H9 (cell line): ENCODE measurements around the gene CARD11. TPM values are rescaled to one million over a fixed set of nuclear protein-coding genes. Genes with fewer than 3 reads are reported as not detected.

Experiments used
- DNase-seq: peaks from one replicate; pipeline ENCODE4 v3.0.0-alpha.2; 2017
- H2AFZ ChIP-seq: one replicate; pipeline ENCODE4 v1.6.1; 2013; ENCODE audit warnings: mild to moderate bottlenecking, low read length, control low read depth, moderate library complexity
- H2AK5ac ChIP-seq: 2 replicates; pipeline ENCODE4 v1.6.1; 2013; ENCODE audit warnings: low read length, control low read depth, mixed read lengths; ENCODE audit not compliant: insufficient read length
- H2BK120ac ChIP-seq: one replicate; pipeline ENCODE4 v1.6.1; 2013; ENCODE audit warnings: low read depth, mild to moderate bottlenecking, low read length, control low read depth, inconsistent platforms; ENCODE audit not compliant: poor library complexity, severe bottlenecking
- H2BK12ac ChIP-seq: 2 replicates; pipeline ENCODE4 v1.6.1; 2013; ENCODE audit warnings: low read length, control low read depth, mixed read lengths, low read depth; ENCODE audit not compliant: insufficient read length
- H2BK15ac ChIP-seq: 2 replicates; pipeline ENCODE4 v1.6.1; 2013; ENCODE audit warnings: low read depth, low read length, control low read depth
- H2BK20ac ChIP-seq: one replicate; pipeline ENCODE4 v1.6.1; 2013; ENCODE audit warnings: low read depth, mild to moderate bottlenecking, low read length, control low read depth, inconsistent platforms; ENCODE audit not compliant: poor library complexity, severe bottlenecking
- H2BK5ac ChIP-seq: 2 replicates; pipeline ENCODE4 v1.6.1; 2013; ENCODE audit warnings: low read length, control low read depth, mixed read lengths; ENCODE audit not compliant: insufficient read length
- H3K14ac ChIP-seq: 2 replicates; pipeline ENCODE4 v1.6.1; 2013; ENCODE audit warnings: low read length, control low read depth; ENCODE audit not compliant: insufficient read depth
- H3K18ac ChIP-seq: 2 replicates; pipeline ENCODE4 v1.6.1; 2013; ENCODE audit warnings: low read depth, mild to moderate bottlenecking, mixed read lengths, low read length, control low read depth; ENCODE audit not compliant: insufficient read length
- H3K23ac ChIP-seq: 2 replicates; pipeline ENCODE4 v1.6.1; 2013; ENCODE audit warnings: low read length, control low read depth, mixed read lengths, low read depth; ENCODE audit not compliant: insufficient read length
- H3K23me2 ChIP-seq: 2 replicates; pipeline ENCODE4 v1.6.1; 2013; ENCODE audit warnings: low read depth, mild to moderate bottlenecking, mixed read lengths, low read length, control low read depth; ENCODE audit not compliant: insufficient read length, poor library complexity, severe bottlenecking
- H3K27ac ChIP-seq: 2 replicates; pipeline ENCODE4 v1.5.1; 2013; ENCODE audit warnings: low read length, control low read depth, mixed read lengths, low read depth; ENCODE audit not compliant: insufficient read length
- H3K27me3 ChIP-seq: 2 replicates; pipeline ENCODE4 v1.6.1; 2013; ENCODE audit warnings: low read length, control low read depth, inconsistent platforms; ENCODE audit not compliant: insufficient read depth
- H3K4ac ChIP-seq: 2 replicates; pipeline ENCODE4 v1.6.1; 2013; ENCODE audit warnings: low read depth, mild to moderate bottlenecking, control low read depth, inconsistent platforms, low read length, moderate library complexity
- H3K4me1 ChIP-seq: 2 replicates; pipeline ENCODE4 v1.6.1; 2013; ENCODE audit warnings: low read length, control low read depth, inconsistent platforms; ENCODE audit not compliant: insufficient read depth
- H3K4me2 ChIP-seq: 2 replicates; pipeline ENCODE4 v1.6.1; 2013; ENCODE audit warnings: low read length, control low read depth, mixed read lengths; ENCODE audit not compliant: insufficient read length, insufficient read depth
- H3K56ac ChIP-seq: 2 replicates; pipeline ENCODE4 v1.6.1; 2013; ENCODE audit warnings: low read depth, mild to moderate bottlenecking, mixed read lengths, low read length, control low read depth; ENCODE audit not compliant: insufficient read length
- H3K79me1 ChIP-seq: 2 replicates; pipeline ENCODE4 v1.6.1; 2013; ENCODE audit warnings: low read depth, mild to moderate bottlenecking, moderate library complexity, low read length, control low read depth, inconsistent platforms; ENCODE audit not compliant: insufficient read depth, poor library complexity, severe bottlenecking
- H3K79me2 ChIP-seq: 2 replicates; pipeline ENCODE4 v1.6.1; 2013; ENCODE audit warnings: low read length, control low read depth, inconsistent platforms; ENCODE audit not compliant: insufficient read depth
- H3K9ac ChIP-seq: 2 replicates; pipeline ENCODE4 v1.6.1; 2013; ENCODE audit warnings: low read length, control low read depth, mixed read lengths; ENCODE audit not compliant: insufficient read length; ENCODE audit errors: extremely low read depth
- H3K9me3 ChIP-seq: one replicate; pipeline ENCODE4 v1.6.1; 2013; ENCODE audit warnings: low read depth, low read length, inconsistent platforms; ENCODE audit not compliant: control insufficient read depth
- H3T11ph ChIP-seq: one replicate; pipeline ENCODE4 v1.6.1; 2013; ENCODE audit warnings: mild to moderate bottlenecking, low read length, control low read depth, inconsistent platforms
- H4K20me1 ChIP-seq: one replicate; pipeline ENCODE4 v1.6.1; 2013; ENCODE audit not compliant: control insufficient read depth, insufficient read length, insufficient read depth
- H4K5ac ChIP-seq: 2 replicates; pipeline ENCODE4 v1.6.1; 2013; ENCODE audit warnings: low read depth, mild to moderate bottlenecking, mixed read lengths, low read length, control low read depth; ENCODE audit not compliant: insufficient read length
- H4K8ac ChIP-seq: replicated peaks from 2 replicates; pipeline ENCODE4 v1.6.1; 2013; ENCODE audit warnings: low read length, control low read depth, mixed read lengths, low read depth; ENCODE audit not compliant: insufficient read length
- H4K91ac ChIP-seq: 2 replicates; pipeline ENCODE4 v1.6.1; 2013; ENCODE audit warnings: low read depth, mild to moderate bottlenecking, moderate library complexity, mixed read lengths, low read length, control low read depth; ENCODE audit not compliant: insufficient read length
- H3K27ac Mint-ChIP-seq, 3 experiments: 2 replicates in 2 of 3; 3 replicates in 1 of 3; pipeline ENCODE4 v1.8.0; 2020 to 2021; ENCODE audit warnings: mixed read lengths in 3 of 3, mild to moderate bottlenecking in 1 of 3, moderate library complexity in 1 of 3
- H3K27me3 Mint-ChIP-seq: 2 replicates; pipeline ENCODE4 v1.8.0; 2021; ENCODE audit warnings: low read depth, mild to moderate bottlenecking, moderate library complexity, mixed read lengths
- H3K36me3 Mint-ChIP-seq, 3 experiments: 2 replicates in 2 of 3; 3 replicates in 1 of 3; pipeline ENCODE4 v1.8.0; 2020 to 2021; ENCODE audit warnings: low read depth in 3 of 3, mixed read lengths in 3 of 3; ENCODE audit not compliant: insufficient read depth in 1 of 3
- H3K4me1 Mint-ChIP-seq, 2 experiments: 2 replicates each; pipeline ENCODE4 v1.8.0; 2020; ENCODE audit warnings: mixed read lengths in 2 of 2
- H3K4me3 Mint-ChIP-seq, 2 experiments: 2 replicates in 1 of 2; 3 replicates in 1 of 2; pipeline ENCODE4 v1.8.0; 2020 to 2021; ENCODE audit warnings: mild to moderate bottlenecking in 2 of 2, mixed read lengths in 2 of 2, moderate library complexity in 1 of 2
- H3K9me3 Mint-ChIP-seq, 2 experiments: 2 replicates in 1 of 2; 3 replicates in 1 of 2; pipeline ENCODE4 v1.8.0; 2020; ENCODE audit warnings: mild to moderate bottlenecking in 2 of 2, mixed read lengths in 2 of 2, moderate library complexity in 1 of 2
- WGBS: extraction: QIAGEN DNeasy Blood & Tissue Kit; methylation state at CpG from one replicate; pipeline ENCODE4 v1.1.7; 2013; ENCODE audit warnings: missing lambda C conversion rate, low lambda C conversion rate, mixed read lengths; ENCODE audit not compliant: insufficient read length; ENCODE audit errors: extremely low coverage; 5-methylcytosine and 5-hydroxymethylcytosine counted together
- total RNA-seq: library from RNA; stranded (reverse); gene quantifications from 2 replicates; pipeline ENCODE4 v1.2.1, GENCODE V29; 2021
- TF ChIP-seq, protein P1 (sequence below): fragments of 200-600 bp; sonication (generic); conservative IDR thresholded peaks from 3 replicates; pipeline ENCODE4 v1.8.0; 2021; ENCODE audit warnings: antibody characterized with exemption, mild to moderate bottlenecking

CARD11 gene
- total RNA-seq, 1 experiment from 2014 or later: 20.0 TPM

DNA sequence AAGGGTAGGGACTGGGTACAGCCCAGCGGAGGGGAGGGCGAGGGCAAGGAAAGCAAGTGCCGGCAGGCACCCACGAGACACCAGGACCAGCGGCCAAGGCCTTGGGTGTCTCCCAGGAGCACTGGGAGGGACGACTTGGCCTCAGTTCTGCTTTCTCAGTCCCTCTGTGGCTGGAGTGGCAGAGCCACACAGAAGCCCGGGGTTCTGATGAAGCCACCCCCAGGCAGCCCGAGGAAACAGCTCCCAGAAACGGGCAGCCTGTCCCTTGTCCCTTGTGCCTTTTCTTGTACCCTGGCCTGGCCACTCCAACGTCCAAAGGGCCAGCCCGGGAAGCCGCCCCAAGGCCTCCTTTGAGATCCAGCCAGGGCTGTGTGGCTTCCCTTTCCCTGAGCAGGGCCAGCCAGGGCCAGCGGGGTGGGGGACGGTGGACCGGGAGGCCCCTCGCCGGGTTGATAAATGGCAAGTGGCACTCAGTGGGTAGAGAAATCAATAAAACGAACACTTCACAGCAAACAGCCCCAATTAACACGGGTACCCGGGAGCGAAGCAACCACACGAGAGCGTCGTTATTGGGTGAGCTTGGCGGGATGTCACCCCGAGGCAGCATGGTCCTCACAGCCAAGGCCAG lies 129.8 kb downstream of the CARD11 start:
- no peak overlapping the region for H3K9ac ChIP-seq
- no peak overlapping the region for H4K8ac ChIP-seq
- H3K4me2 ChIP-seq: no peak overlapping the region
- H3K18ac ChIP-seq: no peak overlapping the region
- no peaks in the 10 kb centered on the region for H3K27me3 ChIP-seq
- H3K56ac ChIP-seq: no peak overlapping the region
- no peak for DNase-seq
- no peak overlapping the region for H4K91ac ChIP-seq
- no peaks in the 10 kb centered on the region for H3K79me2 ChIP-seq
- H3K36me3 Mint-ChIP-seq: peaks cover 5 to 19% (median 7%) of the 10 kb centered on the region in 3 experiments; a peak in 2 of 7 replicates
- H3T11ph ChIP-seq: no peak overlapping the region
- H3K27me3 Mint-ChIP-seq: no peaks in the 10 kb centered on the region
- H3K79me1 ChIP-seq: no peaks in the 10 kb centered on the region
- H2BK120ac ChIP-seq: no peak overlapping the region
- no peaks in the 10 kb centered on the region for H3K9me3 Mint-ChIP-seq
- H3K14ac ChIP-seq: no peak overlapping the region
- no peak overlapping the region for H2BK15ac ChIP-seq
- no peak overlapping the region for H3K4me3 Mint-ChIP-seq
- H3K4me1 Mint-ChIP-seq: peaks cover 5 to 8% of the 10 kb centered on the region in 2 experiments; a peak in 2 of 4 replicates
- no CpG with 5 or more reads among the region's 26 CpGs for WGBS
- no peak overlapping the region for H3K27ac ChIP-seq
- H2AK5ac ChIP-seq: no peak overlapping the region
- H3K9me3 ChIP-seq: no peaks in the 10 kb centered on the region
- H2BK5ac ChIP-seq: no peak overlapping the region
- H2AFZ ChIP-seq: no peak overlapping the region
- TF ChIP-seq, protein P1, sequence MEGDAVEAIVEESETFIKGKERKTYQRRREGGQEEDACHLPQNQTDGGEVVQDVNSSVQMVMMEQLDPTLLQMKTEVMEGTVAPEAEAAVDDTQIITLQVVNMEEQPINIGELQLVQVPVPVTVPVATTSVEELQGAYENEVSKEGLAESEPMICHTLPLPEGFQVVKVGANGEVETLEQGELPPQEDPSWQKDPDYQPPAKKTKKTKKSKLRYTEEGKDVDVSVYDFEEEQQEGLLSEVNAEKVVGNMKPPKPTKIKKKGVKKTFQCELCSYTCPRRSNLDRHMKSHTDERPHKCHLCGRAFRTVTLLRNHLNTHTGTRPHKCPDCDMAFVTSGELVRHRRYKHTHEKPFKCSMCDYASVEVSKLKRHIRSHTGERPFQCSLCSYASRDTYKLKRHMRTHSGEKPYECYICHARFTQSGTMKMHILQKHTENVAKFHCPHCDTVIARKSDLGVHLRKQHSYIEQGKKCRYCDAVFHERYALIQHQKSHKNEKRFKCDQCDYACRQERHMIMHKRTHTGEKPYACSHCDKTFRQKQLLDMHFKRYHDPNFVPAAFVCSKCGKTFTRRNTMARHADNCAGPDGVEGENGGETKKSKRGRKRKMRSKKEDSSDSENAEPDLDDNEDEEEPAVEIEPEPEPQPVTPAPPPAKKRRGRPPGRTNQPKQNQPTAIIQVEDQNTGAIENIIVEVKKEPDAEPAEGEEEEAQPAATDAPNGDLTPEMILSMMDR: no peak
- H2BK12ac ChIP-seq: no peak overlapping the region
- no peak overlapping the region for H4K5ac ChIP-seq
- 0 out of 7 replicates have a peak overlapping the region, but pooled peaks of 1 of the 3 experiments have one; percentile 64 for H3K27ac Mint-ChIP-seq
- no peaks in the 10 kb centered on the region for H3K23me2 ChIP-seq
- H3K4ac ChIP-seq: no peak overlapping the region
- no peaks in the 10 kb centered on the region for H4K20me1 ChIP-seq
- no peak overlapping the region for H2BK20ac ChIP-seq
- no peak overlapping the region for H3K23ac ChIP-seq
- no peaks in the 10 kb centered on the region for H3K4me1 ChIP-seq
